Mesothelial cell of epicardium (in vitro differentiated cells): ENCODE results near the gene UNK. TPM values are rescaled to one million over a fixed set of nuclear protein-coding genes. Genes with fewer than 3 reads are reported as not detected.

Experiments used
- DNase-seq, 2 experiments: peaks; one replicate each; pipeline ENCODE4 v3.0.0; 2021; ENCODE audit warnings: low spot score in 2 of 2; ENCODE audit not compliant: unreplicated experiment in 2 of 2
- H3K27ac Mint-ChIP-seq: 2 replicates; pipeline ENCODE4 v1.8.0; 2021; ENCODE audit warnings: mixed read lengths
- H3K27me3 Mint-ChIP-seq: 2 replicates; pipeline ENCODE4 v1.8.0; 2021; ENCODE audit warnings: low read depth, mixed read lengths
- H3K36me3 Mint-ChIP-seq: 2 replicates; pipeline ENCODE4 v1.8.0; 2021; ENCODE audit warnings: mixed read lengths
- H3K4me1 Mint-ChIP-seq: 2 replicates; pipeline ENCODE4 v1.8.0; 2021; ENCODE audit warnings: mixed read lengths
- H3K4me3 Mint-ChIP-seq: 2 replicates; pipeline ENCODE4 v1.8.0; 2021; ENCODE audit warnings: mild to moderate bottlenecking, moderate library complexity, mixed read lengths
- H3K9me3 Mint-ChIP-seq: 2 replicates; pipeline ENCODE4 v1.8.0; 2021; ENCODE audit warnings: mixed read lengths
- CTCF ChIP-seq: fragments of 200-600 bp; sonication (generic); IDR thresholded peaks from one replicate; pipeline ENCODE4 v1.5.0; 2021; ENCODE audit warnings: antibody characterized with exemption; ENCODE audit not compliant: unreplicated experiment
- total RNA-seq: library from RNA; stranded (reverse); gene quantifications from 3 replicates; pipeline ENCODE4 v1.2.1, GENCODE V29; 2021

Gene UNK
- total RNA-seq, 1 donor from 2014 or later, result 66.4 TPM

DNA sequence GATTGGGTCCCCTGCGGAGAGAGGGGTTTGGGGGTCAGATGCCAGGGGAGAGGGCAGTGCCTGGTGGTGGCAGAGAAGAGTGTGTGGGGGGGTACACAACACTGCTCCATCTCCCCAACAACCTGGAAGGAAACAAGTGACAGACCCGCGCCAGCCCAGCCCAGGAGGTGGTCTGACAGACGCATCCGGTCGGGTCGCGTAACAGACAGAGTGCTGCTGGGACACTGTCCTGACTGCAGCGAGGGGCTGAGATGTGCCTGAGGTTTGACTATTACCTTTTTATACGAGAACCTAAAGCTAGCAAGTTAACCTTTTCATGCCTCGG is 43.4 kb downstream of the UNK start:
- peak overlapping the region; percentile 52 for H3K4me3 Mint-ChIP-seq
- no peak for TF ChIP-seq CTCF
- peak overlapping the region; percentile 69 for H3K27ac Mint-ChIP-seq

DNA sequence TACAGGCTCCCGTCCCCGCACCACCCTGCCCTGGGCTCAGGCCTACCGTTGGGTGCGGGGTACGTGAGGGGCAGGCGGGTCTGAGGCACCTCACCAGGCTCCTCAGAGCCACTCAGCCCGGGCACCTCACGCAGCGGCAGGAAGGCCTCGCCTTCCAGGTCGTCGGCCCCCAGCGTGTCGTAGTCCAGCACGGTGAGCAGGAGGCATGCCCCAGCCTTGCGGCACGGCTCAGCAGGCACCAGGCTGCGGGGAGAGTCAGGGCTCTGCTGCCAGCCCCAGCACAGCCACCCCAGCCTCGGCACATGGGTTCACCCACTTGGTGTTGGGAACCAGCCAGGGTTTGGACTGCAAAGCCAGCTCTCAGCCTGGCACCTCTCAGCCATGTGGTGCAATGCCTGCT is 44.1 kb downstream of the UNK start:
- TF ChIP-seq CTCF, result no peak
- no peak overlapping the region for H3K27ac Mint-ChIP-seq

More for the DNA sequence above, 43.4 kb downstream of the UNK start:
- no peaks in the 10 kb centered on the region for H3K9me3 Mint-ChIP-seq
- no peaks in the 10 kb centered on the region for H3K36me3 Mint-ChIP-seq
- H3K27me3 Mint-ChIP-seq, result no peaks in the 10 kb centered on the region
- H3K4me1 Mint-ChIP-seq, result peaks cover 23% of the 10 kb centered on the region
- no peak for DNase-seq

DNA sequence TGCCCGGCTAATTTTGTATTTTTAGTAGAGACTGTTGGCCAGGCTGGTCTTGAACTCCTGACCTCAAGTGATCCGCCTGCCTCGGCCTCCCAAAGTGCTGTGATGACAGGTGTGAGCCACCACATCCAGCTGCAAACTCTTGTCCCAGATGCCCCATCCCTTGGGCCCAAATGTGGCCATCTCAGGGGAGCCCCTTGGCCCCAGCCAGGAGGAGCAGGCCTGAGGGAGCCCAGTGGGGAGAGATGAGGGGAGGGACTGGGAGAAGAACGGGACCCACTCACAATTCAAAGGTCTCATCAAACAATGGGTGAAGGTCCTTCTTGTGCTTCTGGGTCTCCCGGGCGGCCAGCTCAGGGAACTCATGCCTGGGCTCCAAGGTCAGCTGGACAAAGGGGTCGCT is 45.1 kb downstream of the UNK start:
- H3K27ac Mint-ChIP-seq, result no peak overlapping the region

More for the DNA sequence above, 44.1 kb downstream of the UNK start:
- Mint-ChIP-seq H3K4me3 (no peak overlapping the region), H3K27me3 (no peaks in the 10 kb centered on the region), H3K9me3 (no peaks in the 10 kb centered on the region), H3K4me1 (peaks cover 28% of the 10 kb centered on the region), H3K36me3 (no peaks in the 10 kb centered on the region)
- no peak for DNase-seq

GRCh38 chr17:75830164-75831031 is 45.8 kb downstream of the UNK start:
- Mint-ChIP-seq H3K9me3 (no peaks in the 10 kb centered on the region), H3K27me3 (no peaks in the 10 kb centered on the region), H3K4me1 (peaks cover 28% of the 10 kb centered on the region), H3K36me3 (no peaks in the 10 kb centered on the region), H3K4me3 (no peak overlapping the region), H3K27ac (no peak overlapping the region)
- no peak for DNase-seq
- peak; percentile 33 for TF ChIP-seq CTCF

More for the DNA sequence above, 45.1 kb downstream of the UNK start:
- no peak for TF ChIP-seq CTCF
- no peaks in the 10 kb centered on the region for H3K27me3 Mint-ChIP-seq
- no peaks in the 10 kb centered on the region for H3K36me3 Mint-ChIP-seq
- peaks cover 28% of the 10 kb centered on the region for H3K4me1 Mint-ChIP-seq
- H3K4me3 Mint-ChIP-seq, result no peak overlapping the region
- DNase-seq, result no peak
- no peaks in the 10 kb centered on the region for H3K9me3 Mint-ChIP-seq

- H3K9me3 Mint-ChIP-seq, result no peaks in the 10 kb centered on the region
- TF ChIP-seq CTCF, result no peak
- no peak for DNase-seq
- no peaks in the 10 kb centered on the region for H3K36me3 Mint-ChIP-seq
- H3K4me1 Mint-ChIP-seq, result peaks cover 28% of the 10 kb centered on the region
- no peak overlapping the region for H3K27ac Mint-ChIP-seq
- H3K4me3 Mint-ChIP-seq, result no peak overlapping the region
- H3K27me3 Mint-ChIP-seq, result no peaks in the 10 kb centered on the region
Measured at GRCh38 chr17:75831032-75831571, 46.5 kb downstream of the UNK start.
